Measurements from ENCODE around the gene DDX50. TPM values are rescaled to one million over a fixed set of nuclear protein-coding genes. Genes with fewer than 3 reads are reported as not detected.
"Not testable (repeated sequence)": the region's sequence is repeated elsewhere in the genome, so short reads cannot be mapped to it uniquely, and the experiment has no call there.

Gene DDX50
- total and polyA plus RNA-seq, 2 experiments from 2014 or later = 19.5 to 40.9 TPM

DNA sequence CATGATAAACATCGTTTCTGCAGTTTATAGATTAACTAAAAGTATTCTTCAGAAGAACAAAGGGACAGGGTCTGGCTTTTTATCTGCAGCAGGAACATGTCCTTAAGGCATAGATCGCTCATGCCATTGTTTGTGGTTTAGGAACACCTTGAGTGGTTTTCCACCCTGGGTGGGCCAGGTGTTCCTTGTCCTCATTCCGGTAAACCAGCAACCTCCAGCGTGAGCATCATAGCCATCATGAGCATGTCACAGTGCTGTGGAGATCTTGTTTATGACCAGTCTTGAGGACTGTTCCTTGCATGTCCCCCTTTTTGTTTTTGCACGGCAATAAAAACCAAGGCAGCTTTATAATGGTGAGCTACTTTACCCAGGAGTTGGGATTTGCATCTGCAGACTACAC, 39.9 kb upstream of the DDX50 start:
- no peaks in the 10 kb centered on the region for H3K27me3 ChIP-seq
- H3K9me2 ChIP-seq (replicated peaks; ENCODE audit: insufficient read depth) = no peaks in the 10 kb centered on the region
- no peak overlapping the region for H3K27ac ChIP-seq
- peaks cover 10% of the 10 kb centered on the region for H3K9me3 ChIP-seq (ENCODE audit: low read depth)
- TF ChIP-seq EZH2 (IDR thresholded peaks at IDR 0.05; ENCODE audit: borderline replicate concordance) (no peak), EZH2phosphoT487 (IDR thresholded peaks at IDR 0.05; ENCODE audit: low read depth, severe bottlenecking, unreplicated experiment) (no peak)
- TF ChIP-seq, protein P1, sequence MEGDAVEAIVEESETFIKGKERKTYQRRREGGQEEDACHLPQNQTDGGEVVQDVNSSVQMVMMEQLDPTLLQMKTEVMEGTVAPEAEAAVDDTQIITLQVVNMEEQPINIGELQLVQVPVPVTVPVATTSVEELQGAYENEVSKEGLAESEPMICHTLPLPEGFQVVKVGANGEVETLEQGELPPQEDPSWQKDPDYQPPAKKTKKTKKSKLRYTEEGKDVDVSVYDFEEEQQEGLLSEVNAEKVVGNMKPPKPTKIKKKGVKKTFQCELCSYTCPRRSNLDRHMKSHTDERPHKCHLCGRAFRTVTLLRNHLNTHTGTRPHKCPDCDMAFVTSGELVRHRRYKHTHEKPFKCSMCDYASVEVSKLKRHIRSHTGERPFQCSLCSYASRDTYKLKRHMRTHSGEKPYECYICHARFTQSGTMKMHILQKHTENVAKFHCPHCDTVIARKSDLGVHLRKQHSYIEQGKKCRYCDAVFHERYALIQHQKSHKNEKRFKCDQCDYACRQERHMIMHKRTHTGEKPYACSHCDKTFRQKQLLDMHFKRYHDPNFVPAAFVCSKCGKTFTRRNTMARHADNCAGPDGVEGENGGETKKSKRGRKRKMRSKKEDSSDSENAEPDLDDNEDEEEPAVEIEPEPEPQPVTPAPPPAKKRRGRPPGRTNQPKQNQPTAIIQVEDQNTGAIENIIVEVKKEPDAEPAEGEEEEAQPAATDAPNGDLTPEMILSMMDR (IDR thresholded peaks at IDR 0.05; ENCODE audit: poor library complexity) = no peak
- no peak overlapping the region for H3K4me3 ChIP-seq
- 95% methylated on average over 5 of the region's 5 CpGs for WGBS (ENCODE audit: low lambda C conversion rate, missing lambda C conversion rate)
- no peak overlapping the region for H2AFZ ChIP-seq
- no peak overlapping the region for H3K4me2 ChIP-seq
- no peaks in the 10 kb centered on the region for H4K20me1 ChIP-seq (ENCODE audit: insufficient read depth, poor library complexity, severe bottlenecking)
- H3K79me2 ChIP-seq = no peaks in the 10 kb centered on the region
- no peak for DNase-seq (ENCODE audit: low spot score)
- H3K4me1 ChIP-seq (ENCODE audit: insufficient read depth) = no peaks in the 10 kb centered on the region
- H3K36me3 ChIP-seq (replicated peaks; ENCODE audit: insufficient read depth, low read depth) = peaks cover 3% of the 10 kb centered on the region

DNA sequence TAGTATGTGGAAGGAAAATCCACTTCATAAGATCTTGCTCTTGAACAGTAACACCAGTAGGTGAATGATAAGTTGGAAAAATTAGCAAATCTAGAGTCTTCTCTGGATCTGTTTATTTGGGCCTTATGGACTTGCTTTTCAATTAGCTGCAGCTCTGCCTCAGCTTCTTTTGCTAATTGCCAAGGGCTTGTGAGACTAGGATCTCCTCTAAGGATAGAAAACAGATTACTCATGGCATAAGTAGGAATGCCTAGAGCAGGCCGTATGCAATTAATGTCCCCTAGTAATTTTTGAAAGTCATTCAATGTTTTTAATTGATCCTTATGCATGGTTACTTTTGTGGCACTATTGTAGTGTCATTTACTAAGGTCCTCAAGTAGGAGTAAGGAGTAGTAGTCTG, 36.5 kb upstream of the DDX50 start:
- H3K9me3 ChIP-seq (ENCODE audit: low read depth) = peaks cover 10% of the 10 kb centered on the region
- no peak for TF ChIP-seq EZH2phosphoT487 (IDR thresholded peaks at IDR 0.05; ENCODE audit: low read depth, severe bottlenecking, unreplicated experiment)
- no peaks in the 10 kb centered on the region for H3K79me2 ChIP-seq
- no peak overlapping the region for H3K27ac ChIP-seq
- no peak overlapping the region for H3K4me2 ChIP-seq
- 97% methylated on average over 1 of the region's 1 CpG for WGBS (ENCODE audit: low lambda C conversion rate, missing lambda C conversion rate)
- no peaks in the 10 kb centered on the region for H3K27me3 ChIP-seq
- H3K9me2 ChIP-seq (replicated peaks; ENCODE audit: insufficient read depth) = no peaks in the 10 kb centered on the region
- H3K4me1 ChIP-seq (ENCODE audit: insufficient read depth) = peaks cover 7% of the 10 kb centered on the region
- DNase-seq (ENCODE audit: low spot score) = no peak
- no peak overlapping the region for H3K4me3 ChIP-seq
- H3K36me3 ChIP-seq (replicated peaks; ENCODE audit: insufficient read depth, low read depth) = peaks cover under 1% of the 10 kb centered on the region
- H2AFZ ChIP-seq = no peak overlapping the region
- H4K20me1 ChIP-seq (ENCODE audit: insufficient read depth, poor library complexity, severe bottlenecking) = no peaks in the 10 kb centered on the region

DNA sequence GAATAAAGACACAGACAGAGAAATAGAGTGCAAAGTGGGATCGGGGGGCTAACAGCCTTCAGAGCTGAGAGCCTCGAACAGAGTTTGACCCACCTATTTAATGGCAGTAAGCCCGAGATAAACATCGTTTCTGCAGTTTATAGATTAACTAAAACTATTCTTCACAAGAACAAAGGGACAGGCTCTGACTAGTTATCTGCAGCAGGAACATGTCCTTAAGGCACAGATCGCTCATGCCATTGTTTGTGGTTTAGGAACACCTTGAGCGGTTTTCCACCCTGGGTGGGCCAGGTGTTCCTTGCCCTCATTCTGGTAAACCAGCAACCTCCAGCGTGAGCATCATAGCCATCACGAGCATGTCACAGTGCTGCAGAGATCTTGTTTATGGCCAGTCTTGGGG, 32.9 kb upstream of the DDX50 start:
- DNase-seq (ENCODE audit: low spot score); H3K79me2 ChIP-seq; H3K4me2 ChIP-seq; H2AFZ ChIP-seq; H3K27ac ChIP-seq; H4K20me1 ChIP-seq (ENCODE audit: insufficient read depth, poor library complexity, severe bottlenecking); H3K4me3 ChIP-seq; H3K27me3 ChIP-seq; H3K9me2 ChIP-seq (replicated peaks; ENCODE audit: insufficient read depth); H3K36me3 ChIP-seq (replicated peaks; ENCODE audit: insufficient read depth, low read depth); H3K9me3 ChIP-seq (ENCODE audit: low read depth): not testable (repeated sequence)
- H3K4me1 ChIP-seq (ENCODE audit: insufficient read depth) = peaks cover 32% of the 10 kb centered on the region
- WGBS (ENCODE audit: low lambda C conversion rate, missing lambda C conversion rate) = 94% methylated on average over 8 of the region's 8 CpGs

DNA sequence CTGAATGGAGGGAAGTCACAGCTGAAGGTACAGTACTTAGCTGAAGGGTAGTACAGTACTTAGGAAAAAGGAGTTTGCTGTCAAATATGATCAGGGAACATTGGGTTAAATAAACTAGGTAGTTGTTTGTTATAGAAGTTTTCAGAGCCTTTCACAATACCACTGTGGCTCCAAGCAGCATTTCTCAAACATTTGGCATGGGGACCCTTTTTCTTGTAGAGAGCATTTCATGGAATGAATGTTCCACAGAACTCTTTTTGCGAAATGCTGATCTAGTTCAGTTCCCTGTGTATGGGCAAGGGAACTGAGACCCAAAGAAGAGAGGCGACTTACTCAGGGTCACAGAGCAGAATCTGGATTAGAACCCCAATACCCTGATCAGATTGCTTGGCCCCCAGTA, 31.5 kb upstream of the DDX50 start:
- no peak overlapping the region for H2AFZ ChIP-seq
- H3K36me3 ChIP-seq (replicated peaks; ENCODE audit: insufficient read depth, low read depth) = no peaks in the 10 kb centered on the region
- 71% methylated on average over 2 of the region's 2 CpGs for WGBS (ENCODE audit: low lambda C conversion rate, missing lambda C conversion rate)
- H3K4me1 ChIP-seq (ENCODE audit: insufficient read depth) = peaks cover 32% of the 10 kb centered on the region
- H3K27ac ChIP-seq = no peak overlapping the region
- no peak overlapping the region for H3K4me3 ChIP-seq
- DNase-seq (ENCODE audit: low spot score) = no peak
- TF ChIP-seq, protein P1 (IDR thresholded peaks at IDR 0.05; ENCODE audit: poor library complexity) = no peak
- TF ChIP-seq EZH2phosphoT487 (IDR thresholded peaks at IDR 0.05; ENCODE audit: low read depth, severe bottlenecking, unreplicated experiment) (no peak), EZH2 (IDR thresholded peaks at IDR 0.05; ENCODE audit: borderline replicate concordance) (no peak)
- H3K9me2 ChIP-seq (replicated peaks; ENCODE audit: insufficient read depth) = no peaks in the 10 kb centered on the region
- no peaks in the 10 kb centered on the region for H4K20me1 ChIP-seq (ENCODE audit: insufficient read depth, poor library complexity, severe bottlenecking)
- no peaks in the 10 kb centered on the region for H3K27me3 ChIP-seq
- no peaks in the 10 kb centered on the region for H3K9me3 ChIP-seq (ENCODE audit: low read depth)
- no peaks in the 10 kb centered on the region for H3K79me2 ChIP-seq
- H3K4me2 ChIP-seq = no peak overlapping the region
